SK-N-SH treated with all-trans-retinoic acid at 6 μM for 48 hours (cell line): Measurements from ENCODE around the gene SNRPF.

Source experiments
- ATAC-seq: fragments of 200-7000 bp; cut with Tn5 transposase; 3 replicates; pipeline ENCODE4 v1.9.1; 2020; ENCODE audit warnings: mild to moderate bottlenecking, moderate library complexity
- ARNTL ChIP-seq: fragments of 450-650 bp; formaldehyde crosslinking; IDR thresholded peaks from 2 replicates; pipeline ENCODE4 v1.5.0; 2020; ENCODE audit warnings: low read depth, mild to moderate bottlenecking, moderate library complexity, borderline replicate concordance
- BACH2 ChIP-seq: fragments of 250-450 bp; sonication (Bioruptor Pico); IDR thresholded peaks from 2 replicates; pipeline ENCODE4 v1.9.0; 2021; ENCODE audit warnings: mild to moderate bottlenecking, borderline replicate concordance
- ESRRG ChIP-seq: fragments of 250-450 bp; sonication (Bioruptor Pico); IDR thresholded peaks from 2 replicates; pipeline ENCODE4 v1.6.1; 2021; ENCODE audit warnings: mild to moderate bottlenecking
- ISL1 ChIP-seq: fragments of 250-450 bp; sonication (Bioruptor Pico); IDR thresholded peaks from 2 replicates; pipeline ENCODE4 v2.1.2; 2022; ENCODE audit warnings: mild to moderate bottlenecking, moderate library complexity
- OSR1 ChIP-seq: fragments of 250-450 bp; sonication (Bioruptor Pico); IDR thresholded peaks from 2 replicates; pipeline ENCODE4 v1.8.0; 2022; ENCODE audit warnings: moderate library complexity, mild to moderate bottlenecking, inconsistent platforms
- RARB ChIP-seq: fragments of 250-450 bp; sonication (Bioruptor Pico); IDR thresholded peaks from 2 replicates; pipeline ENCODE4 v1.8.0; 2021; ENCODE audit warnings: mild to moderate bottlenecking, moderate library complexity
- SNAI2 ChIP-seq: fragments of 250-450 bp; sonication (Bioruptor Pico); IDR thresholded peaks from 2 replicates; pipeline ENCODE4 v1.5.0; 2020; ENCODE audit warnings: mild to moderate bottlenecking, moderate library complexity
- TCF4 ChIP-seq: fragments of 250-450 bp; sonication (Bioruptor Pico); IDR thresholded peaks from 2 replicates; pipeline ENCODE4 v1.8.0; 2021; ENCODE audit warnings: mild to moderate bottlenecking, moderate library complexity, borderline replicate concordance
- TOX ChIP-seq: fragments of 250-450 bp; sonication (Bioruptor Pico); IDR thresholded peaks from 2 replicates; pipeline ENCODE4 v1.8.0; 2021; ENCODE audit warnings: mild to moderate bottlenecking, moderate library complexity, borderline replicate concordance
- ZFP30 ChIP-seq: fragments of 450-650 bp; formaldehyde crosslinking; IDR thresholded peaks from 2 replicates; pipeline ENCODE4 v1.5.0; 2022; ENCODE audit warnings: mild to moderate bottlenecking, moderate library complexity
- ZNF565 ChIP-seq: fragments of 450-650 bp; formaldehyde crosslinking; conservative IDR thresholded peaks from 2 replicates; pipeline ENCODE4 v1.5.0; 2020; ENCODE audit warnings: low read depth, mild to moderate bottlenecking, moderate library complexity
- ZNF70 ChIP-seq: fragments of 450-650 bp; formaldehyde crosslinking; IDR thresholded peaks from 2 replicates; pipeline ENCODE4 v1.5.0; 2020; ENCODE audit warnings: mild to moderate bottlenecking, moderate library complexity
- ZNF8 ChIP-seq: fragments of 450-650 bp; formaldehyde crosslinking; IDR thresholded peaks from 2 replicates; pipeline ENCODE4 v1.5.0; 2020; ENCODE audit warnings: mild to moderate bottlenecking, moderate library complexity
- TF ChIP-seq, protein P1 (sequence below): fragments of 250-450 bp; sonication (Bioruptor Pico); IDR thresholded peaks from 2 replicates; pipeline ENCODE4 v1.5.0; 2020; ENCODE audit warnings: mild to moderate bottlenecking, moderate library complexity
- TF ChIP-seq, protein P2 (sequence below): fragments of 250-450 bp; sonication (Bioruptor Pico); IDR thresholded peaks from 2 replicates; pipeline ENCODE4 v1.8.0; 2020; ENCODE audit warnings: mild to moderate bottlenecking, moderate library complexity, borderline replicate concordance
- TF ChIP-seq, protein P3 (sequence below): fragments of 250-450 bp; sonication (Bioruptor Pico); IDR thresholded peaks from 2 replicates; pipeline ENCODE4 v1.5.1; 2021; ENCODE audit warnings: mild to moderate bottlenecking, moderate library complexity
- TF ChIP-seq, protein P4 (sequence below): fragments of 250-450 bp; sonication (Bioruptor Pico); IDR thresholded peaks from 2 replicates; pipeline ENCODE4 v1.5.1; 2020; ENCODE audit warnings: low read depth, mild to moderate bottlenecking, moderate library complexity

The SNRPF gene

DNA sequence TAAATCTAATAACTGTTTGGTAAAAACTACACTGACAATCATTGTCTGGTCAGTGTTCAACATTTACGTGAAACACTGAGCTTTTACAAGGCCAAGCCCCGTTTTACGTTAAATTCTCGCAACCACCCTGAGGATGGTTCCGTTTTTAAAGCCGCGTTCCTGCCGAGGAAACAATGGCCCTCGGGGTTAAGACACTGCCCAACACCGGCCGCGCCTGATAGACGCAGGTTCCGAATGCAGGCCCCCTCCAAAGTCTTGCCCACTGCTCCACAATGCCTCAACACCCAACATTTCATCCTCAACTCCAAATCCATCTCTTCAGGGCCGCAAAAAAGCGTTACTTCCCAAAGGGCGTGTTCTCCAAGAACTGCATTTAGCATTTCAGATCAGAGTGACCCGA, 953 bp upstream of the SNRPF start:
- no peak for TF ChIP-seq ARNTL (CRISPR knock-in tag)
- no peak for TF ChIP-seq BACH2
- no peak for TF ChIP-seq ZNF70
- no peak for TF ChIP-seq ISL1 (CRISPR knock-in tag)
- no peak for TF ChIP-seq TOX
- no peak for TF ChIP-seq OSR1
- TF ChIP-seq, protein P1, sequence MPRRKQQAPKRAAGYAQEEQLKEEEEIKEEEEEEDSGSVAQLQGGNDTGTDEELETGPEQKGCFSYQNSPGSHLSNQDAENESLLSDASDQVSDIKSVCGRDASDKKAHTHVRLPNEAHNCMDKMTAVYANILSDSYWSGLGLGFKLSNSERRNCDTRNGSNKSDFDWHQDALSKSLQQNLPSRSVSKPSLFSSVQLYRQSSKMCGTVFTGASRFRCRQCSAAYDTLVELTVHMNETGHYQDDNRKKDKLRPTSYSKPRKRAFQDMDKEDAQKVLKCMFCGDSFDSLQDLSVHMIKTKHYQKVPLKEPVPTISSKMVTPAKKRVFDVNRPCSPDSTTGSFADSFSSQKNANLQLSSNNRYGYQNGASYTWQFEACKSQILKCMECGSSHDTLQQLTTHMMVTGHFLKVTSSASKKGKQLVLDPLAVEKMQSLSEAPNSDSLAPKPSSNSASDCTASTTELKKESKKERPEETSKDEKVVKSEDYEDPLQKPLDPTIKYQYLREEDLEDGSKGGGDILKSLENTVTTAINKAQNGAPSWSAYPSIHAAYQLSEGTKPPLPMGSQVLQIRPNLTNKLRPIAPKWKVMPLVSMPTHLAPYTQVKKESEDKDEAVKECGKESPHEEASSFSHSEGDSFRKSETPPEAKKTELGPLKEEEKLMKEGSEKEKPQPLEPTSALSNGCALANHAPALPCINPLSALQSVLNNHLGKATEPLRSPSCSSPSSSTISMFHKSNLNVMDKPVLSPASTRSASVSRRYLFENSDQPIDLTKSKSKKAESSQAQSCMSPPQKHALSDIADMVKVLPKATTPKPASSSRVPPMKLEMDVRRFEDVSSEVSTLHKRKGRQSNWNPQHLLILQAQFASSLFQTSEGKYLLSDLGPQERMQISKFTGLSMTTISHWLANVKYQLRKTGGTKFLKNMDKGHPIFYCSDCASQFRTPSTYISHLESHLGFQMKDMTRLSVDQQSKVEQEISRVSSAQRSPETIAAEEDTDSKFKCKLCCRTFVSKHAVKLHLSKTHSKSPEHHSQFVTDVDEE = no peak
- TF ChIP-seq TCF4 (CRISPR knock-in tag) = no peak
- no peak for TF ChIP-seq RARB (CRISPR knock-in tag)
- TF ChIP-seq, protein P2, sequence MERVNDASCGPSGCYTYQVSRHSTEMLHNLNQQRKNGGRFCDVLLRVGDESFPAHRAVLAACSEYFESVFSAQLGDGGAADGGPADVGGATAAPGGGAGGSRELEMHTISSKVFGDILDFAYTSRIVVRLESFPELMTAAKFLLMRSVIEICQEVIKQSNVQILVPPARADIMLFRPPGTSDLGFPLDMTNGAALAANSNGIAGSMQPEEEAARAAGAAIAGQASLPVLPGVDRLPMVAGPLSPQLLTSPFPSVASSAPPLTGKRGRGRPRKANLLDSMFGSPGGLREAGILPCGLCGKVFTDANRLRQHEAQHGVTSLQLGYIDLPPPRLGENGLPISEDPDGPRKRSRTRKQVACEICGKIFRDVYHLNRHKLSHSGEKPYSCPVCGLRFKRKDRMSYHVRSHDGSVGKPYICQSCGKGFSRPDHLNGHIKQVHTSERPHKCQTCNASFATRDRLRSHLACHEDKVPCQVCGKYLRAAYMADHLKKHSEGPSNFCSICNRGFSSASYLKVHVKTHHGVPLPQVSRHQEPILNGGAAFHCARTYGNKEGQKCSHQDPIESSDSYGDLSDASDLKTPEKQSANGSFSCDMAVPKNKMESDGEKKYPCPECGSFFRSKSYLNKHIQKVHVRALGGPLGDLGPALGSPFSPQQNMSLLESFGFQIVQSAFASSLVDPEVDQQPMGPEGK (CRISPR knock-in tag) = no peak
- TF ChIP-seq ZNF8 (CRISPR knock-in tag) = no peak
- TF ChIP-seq, protein P3, sequence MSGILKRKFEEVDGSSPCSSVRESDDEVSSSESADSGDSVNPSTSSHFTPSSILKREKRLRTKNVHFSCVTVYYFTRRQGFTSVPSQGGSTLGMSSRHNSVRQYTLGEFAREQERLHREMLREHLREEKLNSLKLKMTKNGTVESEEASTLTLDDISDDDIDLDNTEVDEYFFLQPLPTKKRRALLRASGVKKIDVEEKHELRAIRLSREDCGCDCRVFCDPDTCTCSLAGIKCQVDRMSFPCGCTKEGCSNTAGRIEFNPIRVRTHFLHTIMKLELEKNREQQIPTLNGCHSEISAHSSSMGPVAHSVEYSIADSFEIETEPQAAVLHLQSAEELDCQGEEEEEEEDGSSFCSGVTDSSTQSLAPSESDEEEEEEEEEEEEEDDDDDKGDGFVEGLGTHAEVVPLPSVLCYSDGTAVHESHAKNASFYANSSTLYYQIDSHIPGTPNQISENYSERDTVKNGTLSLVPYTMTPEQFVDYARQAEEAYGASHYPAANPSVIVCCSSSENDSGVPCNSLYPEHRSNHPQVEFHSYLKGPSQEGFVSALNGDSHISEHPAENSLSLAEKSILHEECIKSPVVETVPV = no peak
- TF ChIP-seq, all 23 proteins: peak for 0
- ATAC-seq = no peak

DNA sequence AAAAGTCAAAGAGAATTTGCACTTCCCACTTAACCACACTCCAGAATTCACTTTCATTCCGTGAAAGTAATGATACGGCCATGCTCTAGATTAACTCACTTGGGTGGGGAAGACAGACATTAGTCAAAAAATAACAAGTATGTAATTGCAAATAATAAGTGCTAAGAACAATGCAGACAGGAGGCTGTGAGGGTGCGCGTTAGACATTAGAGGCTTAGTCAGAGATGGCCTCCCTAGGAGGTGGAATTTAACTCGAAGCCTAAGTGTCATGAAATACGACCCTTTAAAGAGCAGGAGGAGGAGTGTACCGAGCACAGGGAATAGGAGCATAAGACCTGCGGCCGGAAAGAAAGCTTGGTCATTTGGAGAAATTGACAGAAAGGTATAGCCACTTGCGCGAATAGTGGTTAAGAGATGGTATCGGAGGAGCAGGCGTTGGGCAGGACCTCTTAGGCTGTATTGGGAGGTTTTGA, 628 bp downstream of the SNRPF start:
- TF ChIP-seq, protein P2 (CRISPR knock-in tag) = no peak
- no peak for TF ChIP-seq ESRRG (CRISPR knock-in tag)
- TF ChIP-seq, protein P4, sequence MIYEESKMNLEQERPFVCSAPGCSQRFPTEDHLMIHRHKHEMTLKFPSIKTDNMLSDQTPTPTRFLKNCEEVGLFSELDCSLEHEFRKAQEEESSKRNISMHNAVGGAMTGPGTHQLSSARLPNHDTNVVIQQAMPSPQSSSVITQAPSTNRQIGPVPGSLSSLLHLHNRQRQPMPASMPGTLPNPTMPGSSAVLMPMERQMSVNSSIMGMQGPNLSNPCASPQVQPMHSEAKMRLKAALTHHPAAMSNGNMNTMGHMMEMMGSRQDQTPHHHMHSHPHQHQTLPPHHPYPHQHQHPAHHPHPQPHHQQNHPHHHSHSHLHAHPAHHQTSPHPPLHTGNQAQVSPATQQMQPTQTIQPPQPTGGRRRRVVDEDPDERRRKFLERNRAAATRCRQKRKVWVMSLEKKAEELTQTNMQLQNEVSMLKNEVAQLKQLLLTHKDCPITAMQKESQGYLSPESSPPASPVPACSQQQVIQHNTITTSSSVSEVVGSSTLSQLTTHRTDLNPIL (CRISPR knock-in tag) = no peak
- no peak for TF ChIP-seq ZNF70
- no peak for TF ChIP-seq ZNF565 (CRISPR knock-in tag)
- TF ChIP-seq TCF4 (CRISPR knock-in tag) = no peak
- peak; percentile 53 for ATAC-seq

DNA sequence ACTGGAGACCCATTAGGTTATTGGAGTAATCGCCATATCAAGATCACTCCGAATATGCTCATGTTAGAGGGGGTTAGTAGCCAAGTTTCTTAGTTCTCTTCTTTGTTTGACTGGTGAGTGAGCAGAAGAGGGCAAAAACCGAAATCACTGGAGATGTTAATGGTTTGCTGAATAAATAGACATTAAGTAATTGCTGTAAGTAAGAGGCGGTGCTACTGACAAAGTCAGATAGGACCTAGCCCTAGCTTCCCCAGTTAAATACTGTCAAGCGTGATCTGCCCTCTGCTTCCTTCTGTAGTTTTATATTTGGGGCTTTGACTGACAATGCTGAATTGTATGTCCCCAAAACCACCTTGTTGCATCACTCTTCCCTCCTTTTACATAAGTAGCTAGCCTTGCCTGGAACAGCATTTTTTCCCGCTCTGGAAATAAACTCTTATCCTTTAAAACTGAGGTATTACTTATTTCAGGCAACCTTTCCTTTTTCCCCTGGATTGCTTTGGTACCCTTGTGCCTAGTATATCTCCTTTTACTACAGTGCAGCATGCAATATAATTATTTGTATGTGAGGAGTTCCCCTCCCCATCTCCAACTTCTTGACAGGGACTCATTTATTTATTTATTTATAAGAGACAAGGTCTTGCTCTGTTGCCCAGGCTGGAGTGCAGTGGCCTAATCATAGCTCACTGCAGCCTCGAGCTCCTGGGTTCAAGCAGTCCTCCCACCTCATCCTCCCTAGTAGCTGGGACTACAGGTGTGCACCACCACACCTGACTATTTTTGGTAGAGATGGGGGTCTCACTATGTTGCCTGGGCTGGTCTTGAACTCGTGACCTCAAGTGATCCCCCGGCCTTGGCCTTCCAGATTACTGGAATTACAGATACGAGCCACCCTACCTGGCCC, 1.4 kb downstream of the SNRPF start:
- TF ChIP-seq, protein P2 (CRISPR knock-in tag) = no peak
- TF ChIP-seq, protein P4 (CRISPR knock-in tag) = no peak
- TF ChIP-seq TCF4 (CRISPR knock-in tag) (no peak), SNAI2 (CRISPR knock-in tag) (no peak), ZFP30 (CRISPR knock-in tag) (no peak), ZNF565 (CRISPR knock-in tag) (no peak)

More for the DNA sequence above, 1.4 kb downstream of the SNRPF start:
- ATAC-seq = no peak
